SIG-M5 (cell line): ENCODE measurements around the gene CFAP100.

Source experiments
- DNase-seq: peaks from one replicate; lab custom pipeline; 2025; lab: John Stamatoyannopoulos, UW

CFAP100 gene

DNA sequence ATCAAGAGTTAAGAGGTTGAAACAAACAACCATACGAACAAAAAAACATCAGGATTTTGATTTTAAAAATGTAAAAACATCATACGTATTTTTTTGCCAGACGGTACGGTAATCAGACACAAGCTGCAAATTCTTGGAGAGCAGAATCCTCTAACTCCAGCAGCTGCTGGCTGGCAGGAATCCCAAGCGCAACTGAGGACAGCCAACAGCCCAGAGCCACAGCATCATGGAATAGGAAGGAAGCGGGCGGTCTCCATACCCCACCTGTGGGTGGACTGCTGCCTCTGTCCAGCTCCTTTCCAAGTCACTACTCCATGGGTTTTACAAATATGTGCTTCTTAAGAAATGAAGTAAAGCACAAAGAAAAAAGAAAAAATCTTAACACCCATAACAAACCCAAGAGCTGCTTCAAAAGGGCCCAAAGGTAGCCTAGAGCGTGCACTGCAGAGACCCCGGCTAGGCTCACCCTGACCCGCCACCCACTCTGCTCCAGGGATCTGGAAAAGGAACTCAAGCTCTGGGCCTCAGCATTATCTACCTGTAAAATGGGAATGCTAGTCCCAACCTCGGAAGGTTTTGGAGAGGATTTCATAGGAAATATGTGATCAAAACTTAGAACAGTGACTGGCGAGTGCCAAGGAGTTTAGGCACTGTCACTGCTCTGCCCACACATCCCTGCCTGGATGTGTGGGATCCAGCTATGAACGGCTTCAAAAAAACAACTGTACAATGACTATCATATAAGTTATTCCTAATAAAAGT, 47.6 kb downstream of the CFAP100 start:
- DNase-seq: no peak

DNA sequence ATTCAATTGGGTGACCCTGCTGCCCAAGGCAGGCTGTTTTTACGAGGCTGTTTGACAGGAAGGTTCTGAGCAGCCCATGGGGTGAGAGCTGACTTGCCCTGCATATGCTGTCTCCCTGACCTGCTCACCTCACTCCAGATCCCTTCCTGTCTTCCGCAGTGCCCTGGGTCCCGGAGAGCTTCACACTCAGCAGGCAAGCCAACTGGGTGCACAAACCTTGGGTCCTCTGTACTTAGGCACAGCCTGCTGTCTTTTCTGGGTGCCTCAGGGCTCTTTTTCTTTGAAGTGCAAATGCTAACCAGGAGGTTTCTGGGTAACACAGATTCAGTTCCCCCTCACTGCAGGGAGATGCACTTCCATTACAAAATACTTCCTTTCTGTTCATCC, 48.1 kb downstream of the CFAP100 start:
- DNase-seq: no peak

DNA sequence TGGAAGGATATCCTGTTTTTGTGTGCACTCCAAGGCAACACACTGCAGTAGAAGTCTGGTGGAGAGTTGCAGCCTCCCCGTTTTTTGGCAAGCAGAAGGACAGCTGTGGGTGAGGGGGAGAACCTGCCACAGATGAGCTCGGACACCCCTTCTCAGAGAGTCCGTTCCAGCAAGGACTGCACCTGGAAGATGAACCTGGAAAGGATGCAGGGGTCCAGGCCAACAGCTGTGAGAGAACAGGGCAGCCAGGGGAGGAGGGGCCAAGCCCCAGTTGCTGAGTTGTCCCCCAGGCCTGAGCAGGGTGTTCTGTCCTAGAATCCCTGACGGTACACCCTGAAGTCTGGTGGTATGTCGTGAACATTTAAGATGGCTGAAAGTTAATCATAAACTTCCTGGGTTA, 50.8 kb downstream of the CFAP100 start:
- no peak for DNase-seq

DNA sequence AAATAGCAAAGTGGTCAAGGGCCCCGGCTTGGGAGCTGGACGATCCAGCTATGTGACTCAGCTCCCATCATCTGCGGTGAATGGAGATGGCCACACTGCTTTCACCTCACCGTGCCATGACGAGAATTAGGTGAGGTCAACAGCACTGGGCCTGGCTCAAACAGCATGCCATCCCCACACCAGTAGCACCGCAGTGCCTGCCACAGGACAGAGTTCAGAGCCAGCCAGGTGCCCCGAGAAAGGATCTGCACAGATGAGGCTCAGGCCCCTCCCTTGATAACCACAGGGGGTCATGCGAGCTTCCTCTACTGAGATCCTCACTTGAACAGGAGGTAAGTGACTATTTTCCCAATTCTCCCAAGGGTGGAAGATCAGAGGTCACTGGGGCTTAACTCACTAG, 51.6 kb downstream of the CFAP100 start:
- DNase-seq: no peak

DNA sequence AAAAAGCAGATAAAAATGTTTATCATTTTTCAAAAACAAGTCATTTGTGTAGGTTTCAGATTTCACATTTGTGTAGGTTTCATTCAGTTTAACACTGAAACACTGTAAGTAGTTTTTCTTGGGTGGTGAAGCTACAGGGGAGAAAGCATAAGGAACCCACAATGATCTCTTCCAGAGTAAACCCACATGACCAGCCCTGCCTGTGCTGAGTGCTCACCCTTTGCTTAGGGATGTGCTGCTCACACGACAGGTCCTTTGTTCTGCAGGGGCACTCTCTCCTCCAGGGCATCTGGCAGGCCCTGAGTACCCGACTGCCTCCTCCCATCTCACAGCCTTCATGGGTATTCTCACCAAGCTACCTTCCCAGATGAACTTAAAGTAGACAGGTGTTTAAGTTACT, 52.1 kb downstream of the CFAP100 start:
- DNase-seq: no peak

DNA sequence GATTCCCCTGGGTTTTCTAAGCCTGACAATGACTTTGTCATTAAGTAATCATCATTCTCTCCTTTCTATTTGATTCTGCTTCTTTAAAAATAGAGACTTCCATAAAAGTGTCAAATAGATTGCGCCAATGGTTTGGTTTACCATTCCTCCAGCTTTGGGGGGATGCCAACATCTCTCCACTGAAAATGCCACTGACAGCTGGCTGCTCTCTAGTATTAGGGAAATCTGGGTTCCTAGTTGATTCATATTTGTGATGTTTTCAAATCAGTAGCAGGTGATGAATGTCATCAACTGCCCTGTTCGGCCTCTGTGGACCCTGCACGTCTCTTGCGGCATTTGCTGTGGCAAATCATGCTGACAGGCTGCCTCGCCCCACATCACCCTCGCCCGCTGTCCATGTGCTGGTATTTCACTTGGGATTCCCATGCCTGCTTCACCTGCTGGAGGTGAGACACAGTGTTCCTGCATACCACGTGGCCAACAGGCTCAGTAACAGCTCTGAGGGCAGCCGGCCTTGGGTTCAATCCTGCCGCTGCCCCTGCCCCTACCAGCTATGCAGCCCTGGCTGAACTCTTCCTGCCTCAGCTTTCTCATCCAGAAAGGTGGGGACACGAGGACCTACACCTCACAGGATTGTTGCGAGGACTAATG, 52.9 kb downstream of the CFAP100 start:
- no peak for DNase-seq

DNA sequence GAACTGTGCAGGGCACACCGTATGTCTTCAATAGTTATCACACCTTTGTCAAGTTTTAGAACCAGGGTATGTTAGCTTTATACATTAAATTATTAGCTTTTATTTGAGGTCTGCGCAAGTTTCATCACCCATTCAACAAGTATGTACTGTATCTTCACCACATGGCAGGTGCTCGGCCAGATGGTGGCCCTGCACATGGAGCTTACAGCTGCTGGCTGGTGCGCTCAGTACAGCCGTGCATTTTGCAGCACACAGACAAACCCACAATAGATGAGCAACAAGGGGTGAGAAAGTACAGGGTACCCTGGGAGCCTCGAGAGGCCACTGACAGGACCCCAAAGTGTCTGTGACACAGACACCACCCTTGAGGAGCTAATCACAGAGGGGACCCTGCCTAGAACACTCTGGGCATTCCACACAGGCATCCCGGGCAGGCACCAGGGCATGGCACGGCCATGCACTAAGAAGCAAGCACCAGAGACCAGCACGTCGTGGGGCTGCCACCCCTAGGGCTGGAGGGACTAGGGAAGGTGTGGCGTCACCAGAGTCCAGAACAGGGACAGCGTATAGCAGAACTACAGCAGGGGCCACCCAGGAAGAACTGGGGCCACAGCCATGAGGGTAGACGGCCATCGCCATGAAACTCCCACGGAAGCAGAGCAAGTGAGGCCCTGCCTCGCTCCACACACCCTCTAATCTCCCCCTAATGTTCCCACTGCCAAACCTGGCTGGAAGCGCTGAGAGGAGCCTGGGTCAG, 53.6 kb downstream of the CFAP100 start:
- DNase-seq: no peak

DNA sequence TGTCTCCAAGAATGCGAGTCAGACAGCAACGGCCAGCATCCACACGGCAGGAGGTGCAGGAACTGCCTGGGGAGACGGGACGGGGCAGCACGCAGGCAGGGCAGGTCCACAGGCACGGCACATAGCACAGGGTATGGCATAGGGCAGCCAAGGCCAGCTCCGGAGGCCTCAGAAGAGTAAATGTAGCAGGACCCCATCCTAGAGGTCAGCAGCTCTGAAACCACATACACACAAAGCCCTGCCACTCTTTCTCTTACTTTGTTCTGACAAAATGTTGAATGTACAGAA, 54.1 kb downstream of the CFAP100 start:
- no peak for DNase-seq

DNA sequence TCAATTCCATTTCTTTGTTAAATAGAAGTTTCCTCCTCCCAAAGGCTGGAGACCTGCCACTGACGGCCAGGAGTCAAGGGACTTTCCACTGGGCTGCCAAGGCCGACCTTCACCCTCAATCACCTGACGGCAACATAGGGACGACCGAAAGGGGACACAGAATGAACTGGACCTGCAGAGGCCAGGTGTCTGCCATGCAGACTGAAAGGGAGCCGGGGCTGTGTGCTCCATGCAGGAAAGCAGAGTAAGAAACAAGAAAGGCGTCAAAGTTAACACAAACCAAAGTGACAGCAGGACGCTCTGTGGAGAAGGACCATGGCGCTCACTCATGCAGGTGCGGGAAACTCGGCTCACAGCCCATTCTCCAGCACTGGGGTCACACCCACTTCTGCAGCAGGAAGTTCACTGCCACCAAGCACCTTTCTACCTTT, 54.9 kb downstream of the CFAP100 start:
- DNase-seq: no peak

DNA sequence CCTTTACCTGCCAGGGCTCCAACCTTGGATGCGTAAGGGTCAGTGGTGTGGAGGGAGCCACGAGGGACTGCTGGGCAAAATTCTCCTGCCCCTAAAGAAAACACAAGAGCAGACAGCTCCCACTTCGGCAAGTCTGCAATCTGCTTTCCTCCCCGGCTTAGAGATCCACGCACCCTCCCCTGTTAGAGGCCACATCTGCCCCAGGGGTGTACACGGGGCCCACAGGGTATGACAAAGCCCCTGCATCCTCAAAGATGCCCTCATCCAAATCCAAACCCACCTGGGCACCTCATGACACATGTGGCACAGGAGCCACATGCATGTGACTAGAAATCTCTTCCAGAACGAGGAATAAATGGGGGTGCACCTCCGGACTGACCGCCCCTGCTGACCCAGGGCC, 55.5 kb downstream of the CFAP100 start:
- DNase-seq: no peak

DNA sequence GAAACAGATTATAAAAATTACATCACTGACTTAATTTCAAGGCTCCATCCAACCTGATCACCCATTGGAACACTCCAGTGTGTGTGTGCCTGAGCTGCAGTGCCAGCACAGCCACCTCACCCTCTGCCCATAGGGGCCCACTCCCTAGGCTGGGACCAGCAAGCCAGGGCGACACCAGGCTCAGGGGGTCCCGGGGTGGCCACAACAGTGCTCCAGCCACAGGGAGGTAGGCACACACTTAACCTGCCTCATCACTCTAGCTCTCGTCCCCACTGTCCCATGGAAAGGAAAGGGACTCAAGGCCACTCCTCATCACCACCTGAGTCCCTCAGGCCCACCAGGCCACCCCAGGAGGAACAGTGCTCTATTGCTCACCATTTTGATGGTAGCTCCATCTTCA, 56.0 kb downstream of the CFAP100 start:
- DNase-seq: no peak

DNA sequence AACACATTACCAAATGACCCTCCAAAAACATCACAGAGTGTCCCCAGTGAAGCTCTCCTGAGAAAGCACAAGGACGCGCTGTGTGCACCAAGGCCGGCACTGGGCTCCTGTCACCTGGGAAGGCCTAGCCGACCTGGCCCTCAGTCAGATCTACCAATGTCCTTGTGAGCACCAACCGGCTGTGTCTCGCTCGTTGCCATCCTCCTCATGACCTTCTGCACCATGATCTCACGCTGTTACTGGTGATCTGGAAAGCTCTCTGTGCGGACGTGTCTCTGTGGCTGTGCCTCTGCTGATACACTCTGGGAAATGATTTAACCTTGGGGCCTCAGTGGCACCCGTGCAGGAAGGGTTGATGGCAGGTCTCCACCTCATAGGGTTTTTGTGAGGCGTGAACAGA, 56.8 kb downstream of the CFAP100 start:
- DNase-seq: no peak

DNA sequence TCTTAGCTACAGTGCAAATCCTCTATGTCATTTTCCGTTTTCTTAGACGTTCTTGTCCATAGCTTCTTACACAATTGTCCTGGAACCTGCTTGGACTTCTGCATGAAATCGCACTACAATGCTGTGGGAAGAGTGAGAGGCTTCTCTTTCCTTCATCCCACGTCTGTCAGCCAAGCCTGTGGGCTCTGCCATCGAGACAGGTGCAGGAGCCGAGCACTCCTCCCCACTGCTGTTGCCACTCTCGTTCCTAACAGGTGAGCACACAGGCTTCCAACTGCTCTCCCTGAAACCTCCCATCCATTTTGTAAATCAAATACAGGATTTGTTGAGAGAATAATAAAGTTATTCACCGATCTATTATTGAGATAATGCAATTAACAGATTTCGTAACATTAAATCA, 57.5 kb downstream of the CFAP100 start:
- no peak for DNase-seq

DNA sequence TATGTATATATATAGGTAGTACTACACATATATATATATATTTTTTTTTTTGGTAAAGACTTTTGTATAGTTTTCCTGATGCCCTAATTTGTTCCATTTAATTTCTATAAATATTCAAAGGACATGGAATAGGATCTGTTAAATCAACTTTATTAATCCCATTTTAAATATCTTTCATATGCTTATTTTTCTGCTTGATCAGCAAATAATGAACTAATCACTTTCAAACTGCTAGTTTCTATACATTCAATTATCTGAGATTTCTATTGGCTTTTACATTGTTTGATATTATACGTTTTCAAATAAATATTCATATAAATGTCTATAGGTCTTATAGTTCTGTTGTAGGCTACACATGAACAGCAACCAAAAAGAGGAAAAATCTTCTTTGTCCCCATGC, 59.3 kb downstream of the CFAP100 start:
- DNase-seq: no peak

DNA sequence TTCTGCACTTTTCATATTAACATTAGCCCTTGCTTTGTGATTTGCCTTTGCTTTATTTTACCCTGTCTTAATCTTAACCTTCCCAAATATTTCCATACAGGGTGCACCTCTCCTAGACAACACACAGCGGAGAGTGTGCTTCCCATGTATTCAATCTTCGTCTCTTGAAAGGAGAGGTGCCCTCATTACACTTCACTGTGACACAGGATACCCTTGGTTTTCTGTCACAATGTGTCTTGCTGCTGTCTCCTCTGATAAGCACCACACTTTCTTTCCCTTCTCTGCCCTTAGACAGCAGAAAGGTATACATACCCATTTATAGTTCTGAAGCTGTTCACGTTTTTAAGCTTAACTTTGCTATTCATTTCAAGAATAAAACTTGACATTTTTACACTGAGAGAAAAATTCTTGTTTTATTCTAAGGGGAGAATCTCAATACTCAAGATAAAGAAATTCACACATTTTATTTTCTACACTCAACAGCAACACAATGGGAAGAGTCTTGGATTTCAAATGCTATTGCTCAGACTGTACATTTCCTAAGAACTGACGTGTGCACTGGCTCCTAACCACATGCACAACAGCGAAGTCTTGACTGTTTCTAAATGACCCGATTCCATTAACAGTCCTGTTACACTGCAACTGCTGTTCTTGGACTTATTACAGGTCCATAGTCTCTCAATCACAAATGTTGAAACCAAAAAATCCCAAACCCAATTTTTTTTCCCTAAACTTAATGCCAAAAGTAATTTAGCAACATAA, 59.9 kb downstream of the CFAP100 start:
- no peak for DNase-seq

DNA sequence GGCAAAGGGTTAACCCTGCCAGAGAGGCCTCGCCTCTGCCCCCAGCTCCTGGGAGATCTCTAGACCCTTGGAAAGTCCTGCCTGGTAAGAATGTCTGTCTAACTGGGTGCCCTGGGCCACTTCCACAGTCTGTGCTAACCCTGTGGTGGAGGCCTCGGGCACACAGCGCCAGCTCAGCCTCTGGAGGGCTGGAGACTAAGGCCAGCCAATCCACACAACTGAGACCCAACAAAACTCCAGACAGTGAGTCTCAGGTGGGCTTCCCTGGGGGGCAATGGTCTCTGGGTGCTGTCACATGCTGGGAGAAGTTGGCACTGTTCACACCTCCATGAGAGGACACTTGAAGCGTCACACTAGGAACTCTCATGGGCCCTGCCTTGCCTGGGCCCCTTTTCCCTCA, 61.5 kb downstream of the CFAP100 start:
- no peak for DNase-seq

DNA sequence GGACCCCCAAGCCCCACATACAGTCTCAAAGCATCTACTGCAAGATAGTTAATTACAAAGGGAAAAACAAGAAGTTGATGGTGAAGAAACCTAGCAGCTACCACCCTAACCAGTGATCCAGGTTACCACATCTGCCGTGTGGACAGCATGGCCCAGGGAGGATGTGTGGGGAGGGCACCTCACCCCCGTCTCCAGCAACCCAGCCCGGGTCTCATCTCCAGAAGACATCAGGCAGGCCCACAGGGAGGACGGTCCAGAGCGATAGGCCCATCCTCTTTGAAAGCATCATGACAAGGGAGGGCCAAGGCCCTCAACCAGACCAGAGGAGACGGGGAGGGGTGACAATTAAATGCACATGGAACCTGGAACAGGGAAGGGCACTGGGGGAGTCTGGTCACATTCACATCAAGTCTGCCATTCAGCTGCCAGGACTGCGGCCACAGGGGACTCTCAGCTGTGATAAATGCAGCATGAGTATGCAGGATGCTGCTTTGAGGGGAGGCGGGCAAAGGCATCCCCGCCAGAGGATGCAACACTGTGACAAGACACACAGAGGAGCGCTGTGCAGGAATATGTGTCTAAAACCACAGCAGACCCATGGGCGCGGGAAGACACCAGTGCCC, 62.2 kb downstream of the CFAP100 start:
- no peak for DNase-seq

DNA sequence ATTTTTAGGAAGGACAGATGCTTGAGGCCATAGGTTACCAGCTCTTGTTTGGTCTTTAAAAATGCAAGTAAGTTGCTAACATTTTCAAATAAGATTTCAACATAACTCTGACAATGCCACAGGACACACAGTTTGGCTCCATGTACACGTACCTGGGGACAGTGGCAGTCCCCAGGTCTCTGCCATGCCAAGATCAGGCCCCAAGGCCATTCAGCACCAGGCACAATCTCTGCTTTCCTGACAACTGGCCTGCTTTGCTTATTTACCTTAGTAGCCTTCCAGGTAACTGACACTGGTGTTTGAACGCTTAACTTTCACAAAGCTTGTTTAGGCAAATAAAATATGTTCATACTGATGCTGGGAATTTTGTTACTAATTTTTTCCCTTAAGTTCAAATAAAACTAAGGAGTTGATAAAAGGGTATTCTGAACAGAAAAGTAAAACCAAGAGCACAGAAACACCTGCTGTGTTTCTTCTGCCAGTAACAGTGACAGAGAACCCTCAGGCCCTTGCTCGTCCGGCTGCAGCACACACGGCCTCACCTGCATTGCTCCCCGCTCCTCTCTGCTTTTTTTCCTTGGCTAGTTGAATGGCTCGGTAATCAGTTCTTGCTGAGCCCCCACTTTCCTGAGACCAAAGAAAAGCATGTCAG, 64.5 kb downstream of the CFAP100 start:
- no peak for DNase-seq

DNA sequence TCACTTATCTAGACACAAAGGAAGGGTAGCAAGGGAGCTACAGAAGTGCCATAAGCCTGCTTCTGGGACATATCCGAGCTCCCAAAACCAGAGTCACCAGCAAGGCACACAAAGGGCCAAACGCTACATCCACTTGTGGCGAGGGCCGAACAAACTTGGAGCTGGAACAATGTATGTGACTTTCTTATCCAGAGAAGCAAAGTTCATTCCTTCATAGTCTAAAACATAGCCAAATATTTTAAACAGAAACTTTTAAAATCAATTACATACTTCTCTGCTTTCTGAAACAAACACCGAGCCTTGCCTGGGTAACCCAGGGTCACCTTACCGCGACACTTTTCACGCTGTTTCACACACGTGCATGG, 65.0 kb downstream of the CFAP100 start:
- no peak for DNase-seq

DNA sequence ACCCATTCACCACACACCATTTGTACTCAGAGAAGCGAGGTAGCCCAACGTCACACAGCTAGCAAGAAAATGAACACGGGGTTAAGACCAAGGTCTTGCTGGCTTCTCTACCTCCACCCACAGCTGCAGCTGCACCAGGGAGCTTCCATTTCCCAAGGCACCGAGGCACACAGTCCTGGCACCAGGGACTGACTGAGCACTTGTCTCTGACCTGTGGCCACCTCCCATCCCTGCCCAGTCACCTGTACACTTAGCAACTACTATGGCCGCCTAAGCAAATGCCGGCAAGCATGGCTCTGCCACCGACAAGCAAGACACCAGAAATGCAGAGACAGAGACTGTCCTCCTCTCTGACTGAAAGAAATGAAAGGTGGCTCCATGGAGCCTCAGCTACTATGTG, 65.7 kb downstream of the CFAP100 start:
- DNase-seq: no peak

DNA sequence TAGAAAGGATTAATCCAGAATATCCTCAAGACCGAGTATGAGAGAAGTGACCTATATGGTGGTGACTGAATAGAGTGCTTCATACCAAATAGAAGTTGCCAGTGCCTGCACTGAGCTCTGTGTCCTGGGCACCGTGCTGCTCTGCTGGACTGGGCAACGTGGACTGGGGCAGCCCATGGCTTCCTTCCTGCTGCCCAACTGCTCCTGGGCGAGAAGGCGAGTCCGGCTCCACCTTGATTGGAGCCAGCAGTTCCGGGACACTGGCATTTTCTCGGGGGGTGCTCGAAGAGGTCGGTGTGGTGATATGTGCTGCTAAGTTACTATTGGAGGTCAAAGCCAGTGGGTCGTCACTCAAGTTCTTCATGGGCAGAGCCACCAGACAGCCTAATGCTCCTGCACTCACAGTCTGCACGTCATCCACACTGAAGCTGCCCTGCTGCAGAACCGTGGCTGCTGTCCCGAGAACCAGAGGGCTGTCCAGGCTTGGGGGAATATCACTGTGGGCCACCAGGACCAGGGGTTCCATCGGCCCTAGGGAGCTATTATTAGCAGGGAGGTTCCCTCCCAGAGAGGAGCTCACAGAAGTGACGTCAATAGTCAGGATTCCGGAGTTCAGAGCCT, 66.9 kb downstream of the CFAP100 start:
- DNase-seq: no peak
